GM18519 (cell line): ENCODE data around the gene MAN1A2.
"Not testable (repeated sequence)": the region's sequence is repeated elsewhere in the genome, so short reads cannot be mapped to it uniquely, and the experiment has no call there.

Experiments
- ATAC-seq: cut with Tn5 transposase; IDR thresholded peaks from one replicate; pipeline ENCODE4 v1.9.1; 2021; ENCODE audit warnings: mild to moderate bottlenecking, moderate library complexity; ENCODE audit not compliant: unreplicated experiment, low FRiP score

MAN1A2 gene

DNA sequence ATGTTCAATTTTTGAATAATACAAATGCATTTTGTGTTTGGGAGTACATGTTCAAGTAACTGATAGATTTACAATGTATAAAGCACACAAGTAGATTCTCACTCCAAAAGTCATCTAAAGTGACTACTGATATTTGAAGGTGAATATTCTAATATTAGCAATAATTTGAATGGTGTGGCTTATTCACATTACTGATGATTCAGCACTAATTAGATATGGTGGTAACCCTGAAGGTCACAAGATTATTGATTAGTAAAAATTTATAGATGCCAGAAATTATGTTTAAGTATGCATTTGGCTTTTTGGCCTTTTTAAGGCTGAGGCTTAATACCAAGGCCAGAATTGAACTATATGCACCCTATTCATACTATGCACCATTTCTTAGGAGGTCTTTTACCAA, 186.2 kb downstream of the MAN1A2 start:
- ATAC-seq: no peak

- no peak for ATAC-seq
Observed at GRCh38 chr1:117555806-117556205, 188.6 kb downstream of the MAN1A2 start.

- ATAC-seq: no peak
Observed at GRCh38 chr1:117556341-117556740, 189.1 kb downstream of the MAN1A2 start.

- ATAC-seq: no peak
Observed at GRCh38 chr1:117556976-117557375, 189.7 kb downstream of the MAN1A2 start.

DNA sequence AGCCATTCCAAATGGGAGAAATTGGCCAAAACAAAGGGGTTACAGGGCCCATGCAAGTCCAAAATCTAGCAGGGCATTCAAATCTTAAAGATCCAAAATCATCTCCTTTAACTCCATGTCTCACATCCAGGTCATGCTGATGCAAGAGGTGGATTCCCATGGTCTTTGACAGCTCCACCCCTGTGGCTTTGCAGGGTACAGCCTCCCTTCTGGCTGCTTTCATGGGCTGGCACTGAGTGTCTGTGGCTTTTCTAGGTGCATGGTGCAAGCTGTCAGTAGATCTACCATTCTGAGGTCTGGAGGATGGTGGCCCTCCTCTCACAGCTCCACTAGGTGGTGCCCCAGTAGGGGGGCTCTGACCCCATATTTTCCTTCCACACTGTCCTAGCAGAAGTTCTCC, 191.2 kb downstream of the MAN1A2 start:
- ATAC-seq: not testable (repeated sequence)

- no peak for ATAC-seq
Observed at GRCh38 chr1:117559139-117559538, 191.9 kb downstream of the MAN1A2 start.

DNA sequence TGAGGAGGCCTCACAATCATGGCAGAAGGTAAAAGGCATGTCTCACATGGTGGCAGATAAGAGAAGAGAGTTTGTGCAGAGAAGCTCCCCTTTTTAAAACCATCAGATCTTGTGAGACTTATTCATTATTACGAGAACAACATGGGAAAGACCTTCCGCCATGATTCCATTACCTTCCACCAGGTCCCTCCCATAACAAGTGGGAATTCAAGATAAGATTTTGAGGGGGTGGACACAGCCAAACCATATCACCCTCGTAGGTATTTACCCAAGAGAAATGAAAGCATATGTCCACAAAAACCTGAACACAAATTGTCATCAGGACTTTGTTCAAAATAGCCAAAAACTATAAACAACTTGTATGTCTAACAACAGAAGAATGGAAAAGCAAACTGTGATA, 192.7 kb downstream of the MAN1A2 start:
- no peak for ATAC-seq

DNA sequence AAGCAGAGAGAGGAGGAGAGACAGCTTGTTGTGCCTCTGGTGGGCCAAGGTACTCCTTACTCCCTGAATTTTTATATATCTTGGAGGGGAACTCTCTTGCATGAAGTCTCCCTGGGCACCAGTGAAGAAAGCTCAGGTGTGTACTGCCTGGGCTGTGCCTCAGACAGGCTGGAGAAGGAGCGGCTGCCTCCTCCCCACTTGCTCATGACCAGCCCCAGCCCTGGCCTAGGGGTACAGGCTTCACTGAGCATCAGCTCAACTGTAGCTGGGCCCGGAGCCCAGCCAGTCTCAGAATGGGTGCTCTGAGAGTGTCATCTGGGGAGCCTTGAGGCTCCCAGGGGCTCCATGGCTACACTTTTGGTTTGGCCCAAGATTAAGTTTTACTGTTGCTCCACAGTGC, 193.8 kb downstream of the MAN1A2 start:
- ATAC-seq: no peak

- ATAC-seq: no peak
Observed at GRCh38 chr1:117561551-117561950, 194.3 kb downstream of the MAN1A2 start.

DNA sequence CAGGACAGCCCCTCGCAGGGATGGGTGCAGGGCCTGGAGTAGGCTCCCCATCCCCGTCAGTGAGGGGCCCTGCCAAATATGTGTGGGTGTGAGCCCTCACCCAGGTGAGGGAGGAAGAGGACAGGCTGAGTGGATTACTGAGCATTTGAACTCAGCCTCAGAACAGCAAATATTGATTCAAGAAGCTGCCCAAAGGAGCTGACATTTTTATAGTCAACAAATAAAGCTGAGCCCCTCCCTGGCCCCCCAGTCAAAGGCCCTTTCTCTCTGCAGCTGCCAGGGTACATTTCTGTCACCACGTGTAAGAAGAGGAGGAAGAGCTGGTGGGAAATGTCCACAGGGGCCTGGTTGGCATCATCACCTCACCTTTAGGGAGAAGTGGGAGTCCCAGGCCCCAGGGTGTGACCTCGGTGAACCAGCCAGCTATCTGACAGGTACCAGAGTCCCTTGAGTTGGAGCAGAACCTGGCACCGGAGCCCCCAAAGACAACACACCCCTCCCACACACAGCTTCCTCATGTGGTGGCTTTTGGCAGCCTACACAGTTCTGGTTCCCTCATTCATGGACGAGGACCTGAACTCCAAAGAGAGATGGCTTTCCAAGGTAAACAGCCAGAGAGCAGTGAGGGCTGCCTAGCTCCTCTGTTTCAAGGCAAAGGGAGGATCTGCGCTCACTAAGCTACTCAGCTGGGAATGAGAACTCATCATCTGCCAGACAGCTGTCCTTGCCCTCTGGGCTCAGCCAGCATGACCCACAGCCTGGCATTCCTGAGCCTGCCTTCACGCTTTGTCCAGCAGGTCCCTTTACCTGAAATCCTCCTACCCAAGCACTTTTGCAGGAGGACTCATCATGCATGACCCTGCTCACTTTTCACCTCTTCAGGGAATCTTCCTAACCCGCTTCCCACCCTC, 195.6 kb downstream of the MAN1A2 start:
- ATAC-seq: no peak

- no peak for ATAC-seq
Observed at GRCh38 chr1:117563492-117563875, 196.2 kb downstream of the MAN1A2 start.

- ATAC-seq: no peak
Observed at GRCh38 chr1:117564227-117565075, 197.2 kb downstream of the MAN1A2 start.

GRCh38 chr1:117565076-117565556, 197.9 kb downstream of the MAN1A2 start:
- ATAC-seq: no peak

- ATAC-seq: no peak
Observed at GRCh38 chr1:117565745-117566455, 198.7 kb downstream of the MAN1A2 start.

DNA sequence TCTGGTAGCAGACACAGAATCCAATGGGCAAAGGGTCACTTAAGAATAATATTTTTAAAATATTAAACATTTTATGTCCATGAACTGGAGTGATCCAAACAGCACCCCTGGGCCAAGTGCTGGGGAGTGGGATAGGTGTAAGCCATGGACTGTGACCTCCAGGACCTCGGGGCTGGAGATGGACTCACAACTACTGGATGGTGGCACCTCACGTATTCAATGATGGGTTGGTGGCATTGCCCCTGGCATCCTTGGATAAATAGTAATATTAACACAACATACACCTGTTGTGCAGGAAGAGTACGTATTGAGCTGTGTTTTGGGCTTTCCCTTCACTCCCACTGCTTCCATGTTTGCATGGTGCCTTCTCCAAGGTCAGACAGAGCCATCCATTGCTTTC, 199.3 kb downstream of the MAN1A2 start:
- ATAC-seq: no peak

DNA sequence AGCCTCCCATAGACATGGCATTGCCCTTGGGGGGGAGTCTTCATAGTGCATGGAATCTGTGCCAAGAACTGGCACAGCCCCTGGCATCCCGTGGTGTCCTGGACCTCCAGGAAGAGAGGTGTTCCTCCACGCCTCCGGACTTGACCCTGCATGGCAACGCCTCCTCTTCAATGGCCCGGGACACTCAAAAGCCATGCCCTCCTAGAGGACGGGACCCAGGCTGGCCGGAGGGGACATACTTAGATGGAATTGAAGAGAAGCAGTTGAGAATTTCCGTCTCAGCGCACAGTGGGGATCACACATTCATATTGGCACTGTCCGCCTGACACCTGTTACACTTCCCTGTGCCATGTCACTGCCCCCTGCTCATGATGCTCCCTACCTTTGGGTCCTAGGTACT, 200.2 kb downstream of the MAN1A2 start:
- ATAC-seq: no peak

- no peak for ATAC-seq
Observed at GRCh38 chr1:117567976-117568375, 200.7 kb downstream of the MAN1A2 start.

- no peak for ATAC-seq
Observed at GRCh38 chr1:117568999-117569398, 201.8 kb downstream of the MAN1A2 start.

GRCh38 chr1:117569856-117570255, 202.6 kb downstream of the MAN1A2 start:
- no peak for ATAC-seq

DNA sequence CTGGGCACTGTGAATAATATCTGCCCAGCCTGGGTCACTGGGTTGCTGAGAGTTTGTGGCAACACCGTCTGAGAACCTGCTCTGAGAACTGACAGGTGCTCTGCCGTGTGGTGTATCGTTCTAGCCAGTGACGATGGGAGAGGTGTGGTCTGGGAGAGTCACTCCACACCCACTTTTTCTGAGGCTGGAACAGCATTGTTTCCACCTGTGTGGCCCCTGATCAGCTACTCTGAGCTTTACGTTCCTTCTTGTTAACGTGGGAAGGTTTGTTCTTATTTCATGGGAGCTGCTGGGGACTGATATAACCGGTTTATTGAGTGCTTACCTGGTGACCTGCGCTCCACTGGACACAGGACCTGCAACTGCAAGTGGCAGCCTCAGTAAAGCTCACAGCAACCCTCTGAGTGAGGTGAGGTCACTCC, 203.8 kb downstream of the MAN1A2 start:
- no peak for ATAC-seq

DNA sequence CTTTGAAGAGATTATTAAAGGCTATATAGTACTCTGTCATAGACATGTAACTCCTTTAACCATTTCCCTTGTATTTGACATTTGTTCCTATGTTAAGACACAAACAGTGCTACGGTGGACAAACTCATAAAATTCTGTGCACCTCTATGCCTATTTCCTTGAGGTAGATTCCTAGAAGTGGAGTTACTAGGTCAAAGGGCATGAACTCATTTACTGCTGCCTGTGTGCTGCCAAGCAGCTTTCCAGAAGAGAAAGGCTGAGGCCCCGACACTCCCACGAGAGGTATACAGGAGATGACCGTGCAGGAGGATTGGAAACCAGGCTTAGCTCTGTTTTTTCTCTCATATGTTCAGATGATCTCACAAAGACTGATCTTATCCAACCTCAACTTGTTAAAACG, 204.2 kb downstream of the MAN1A2 start:
- ATAC-seq: no peak
